ENCODE measurements around the gene SFT2D1. TPM values are rescaled to one million over a fixed set of nuclear protein-coding genes. Genes with fewer than 3 reads are reported as not detected.

The SFT2D1 gene
- total and polyA plus RNA-seq, 3 donors from 2014 or later, result 45.7 to 68.3 (median 64.6) TPM

- TF ChIP-seq CTCF (IDR thresholded peaks at IDR 0.05), result no peak
- H3K27ac ChIP-seq, result no peak overlapping the region
- no peaks in the 10 kb centered on the region for H3K36me3 ChIP-seq (ENCODE audit: low read depth, missing control alignments)
- 64 to 72% methylated on average over 8 of the region's 8 CpGs for WGBS, 2 donors
- intact Hi-C loops (cut with DNase I; ENCODE audit: low total_unique reads), result loop anchor here (10.0 kb wide), 1 partner anchor 116 kb away; no protein-coding TSS in a partner anchor
- no peaks in the 10 kb centered on the region for H3K9me3 ChIP-seq
- H3K27me3 ChIP-seq, result no peaks in the 10 kb centered on the region
- H3K4me1 ChIP-seq, result no peaks in the 10 kb centered on the region
- no peak for DNase-seq
- no peak overlapping the region for H3K4me3 ChIP-seq
These were observed 63.6 kb downstream of the SFT2D1 start for GRCh38 chr6:166278579-166279392.

DNA sequence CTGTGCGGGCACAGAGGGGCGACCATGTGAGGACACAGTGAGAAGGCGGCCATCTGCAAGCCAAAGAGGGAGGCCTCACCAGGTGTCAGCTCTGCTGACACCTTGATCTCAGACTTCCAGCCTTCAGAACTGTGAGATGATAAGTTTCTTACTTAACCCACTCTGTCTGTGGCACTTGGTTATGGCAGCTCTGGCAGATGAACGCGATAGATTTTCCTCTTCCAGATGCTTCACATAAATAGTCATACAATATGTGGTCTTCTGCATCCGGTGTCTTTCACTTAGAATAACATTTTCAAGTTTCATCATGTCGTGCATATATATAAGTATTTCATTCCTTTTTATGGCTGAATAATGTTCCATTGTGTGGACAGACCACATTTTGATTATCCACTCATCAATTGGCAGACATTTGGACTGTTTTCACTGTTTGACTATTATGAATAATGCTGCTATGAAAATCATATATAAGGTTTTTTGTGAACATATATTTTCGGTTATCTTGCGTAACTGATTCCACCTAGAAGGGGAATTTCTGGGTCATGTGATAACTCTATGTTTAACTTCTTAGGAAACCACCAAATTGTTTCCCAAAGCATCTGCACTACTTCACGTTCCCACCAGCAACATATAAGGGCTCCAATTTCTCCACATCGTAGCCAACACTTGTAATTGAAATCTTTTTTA lies 64.3 kb downstream of the SFT2D1 start:
- H3K27me3 ChIP-seq, result no peaks in the 10 kb centered on the region
- H3K36me3 ChIP-seq (ENCODE audit: low read depth, missing control alignments), result no peaks in the 10 kb centered on the region
- no peaks in the 10 kb centered on the region for H3K9me3 ChIP-seq
- H3K4me3 ChIP-seq, result no peak overlapping the region
- H3K27ac ChIP-seq, result no peak overlapping the region
- DNase-seq, result no peak
- H3K4me1 ChIP-seq, result no peaks in the 10 kb centered on the region
- TF ChIP-seq POLR2A (IDR thresholded peaks at IDR 0.05), result no peak
- TF ChIP-seq CTCF (IDR thresholded peaks at IDR 0.05), result no peak
- WGBS, 2 donors, result 65 to 75% methylated on average over 11 of the region's 11 CpGs
- intact Hi-C loops (cut with DNase I; ENCODE audit: low total_unique reads), result loop anchor here (10.0 kb wide), 1 partner anchor 117 kb away; no protein-coding TSS in a partner anchor

DNA sequence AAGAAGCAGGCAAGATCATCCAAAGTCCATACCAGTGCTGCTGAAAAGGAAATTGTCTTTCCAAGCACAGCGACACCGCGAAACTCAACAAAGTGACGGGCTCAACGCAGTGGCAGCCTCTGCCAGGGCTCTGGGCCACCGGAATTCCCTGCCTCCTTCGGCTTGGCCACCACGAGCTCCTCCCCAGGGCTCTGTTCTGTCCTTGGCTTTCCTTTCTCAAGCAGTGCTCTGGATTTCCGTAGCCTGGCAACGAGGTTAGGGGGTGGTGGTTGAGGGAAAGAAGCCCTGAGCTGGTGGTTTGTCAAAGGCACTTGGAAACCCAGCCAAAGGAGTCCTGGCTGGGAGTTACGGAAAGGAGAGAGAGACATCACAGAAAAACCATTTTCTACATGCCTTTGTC lies 65.3 kb downstream of the SFT2D1 start:
- no peaks in the 10 kb centered on the region for H3K27me3 ChIP-seq
- WGBS, 2 donors, result 26 to 33% methylated on average over 11 of the region's 11 CpGs
- H3K27ac ChIP-seq, result no peak overlapping the region
- H3K36me3 ChIP-seq (ENCODE audit: low read depth, missing control alignments), result no peaks in the 10 kb centered on the region
- intact Hi-C loops (cut with DNase I; ENCODE audit: low total_unique reads), result loop anchor here (10.0 kb wide), 1 partner anchor 118 kb away; no protein-coding TSS in a partner anchor
- no peaks in the 10 kb centered on the region for H3K4me1 ChIP-seq
- H3K9me3 ChIP-seq, result no peaks in the 10 kb centered on the region
- no peak overlapping the region for H3K4me3 ChIP-seq
- no peak for DNase-seq
- no peak for TF ChIP-seq CTCF (IDR thresholded peaks at IDR 0.05)

DNA sequence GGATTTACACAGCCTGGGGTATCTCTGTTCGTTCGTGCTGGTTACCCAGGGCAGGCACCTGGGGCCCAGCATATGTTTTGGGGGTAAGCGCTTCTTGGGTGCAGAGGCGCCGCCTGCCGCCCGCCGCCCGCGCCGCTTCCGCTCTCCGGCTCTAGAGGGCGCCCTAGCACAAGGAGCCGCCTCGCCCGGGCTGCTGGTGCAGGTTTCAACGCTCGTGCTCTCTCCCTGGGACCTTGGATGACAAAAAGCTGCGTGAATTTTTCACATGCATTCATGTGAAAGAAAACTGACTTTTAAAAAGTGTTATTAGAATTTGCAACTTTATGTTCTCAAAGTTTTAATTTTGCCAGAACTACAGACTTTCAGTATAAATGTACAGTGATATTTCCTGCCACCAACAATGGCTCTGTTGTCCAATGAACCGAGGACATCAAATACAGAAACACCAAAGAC lies 66.6 kb downstream of the SFT2D1 start:
- H3K4me1 ChIP-seq, result no peaks in the 10 kb centered on the region
- intact Hi-C loops (cut with DNase I; ENCODE audit: low total_unique reads), result loop anchor here (10.0 kb wide), 1 partner anchor 119 kb away; no protein-coding TSS in a partner anchor
- peak; percentile 57 to 91 (median 74) for TF ChIP-seq CTCF (IDR thresholded peaks at IDR 0.05)
- no peak for TF ChIP-seq POLR2A (IDR thresholded peaks at IDR 0.05)
- no peak overlapping the region for H3K27ac ChIP-seq
- DNase-seq, result peak; percentile 79
- H3K4me3 ChIP-seq, result no peak overlapping the region
- no peaks in the 10 kb centered on the region for H3K27me3 ChIP-seq
- WGBS, 2 donors, result 2 to 3% methylated on average over 21 of the region's 21 CpGs
- no peaks in the 10 kb centered on the region for H3K9me3 ChIP-seq
- H3K36me3 ChIP-seq (ENCODE audit: low read depth, missing control alignments), result no peaks in the 10 kb centered on the region

Data from testis (tissue), 3 donors.